ES-I3 (cell line): ENCODE data around the gene RAB40C.

ENCODE experiments used
- H3K36me3 ChIP-seq: 2 replicates; pipeline ENCODE4 v1.6.1; 2013; ENCODE audit warnings: mild to moderate bottlenecking, low read length, control low read depth, moderate library complexity; ENCODE audit not compliant: insufficient read depth
- H3K4me1 ChIP-seq: 2 replicates; pipeline ENCODE4 v1.6.1; 2013; ENCODE audit warnings: mild to moderate bottlenecking, control low read depth, low read length; ENCODE audit not compliant: insufficient read depth
- H3K9ac ChIP-seq: 2 replicates; pipeline ENCODE4 v1.6.1; 2013; ENCODE audit warnings: low read depth, mild to moderate bottlenecking, low read length, moderate library complexity
- H3K9me3 ChIP-seq: 2 replicates; pipeline ENCODE4 v1.6.1; 2013; ENCODE audit warnings: mild to moderate bottlenecking, low read length, moderate library complexity; ENCODE audit not compliant: control insufficient read depth, insufficient read depth

Gene RAB40C

GRCh38 chr16:564690-565418 lies 25.0 kb upstream of the RAB40C start:
- H3K4me1 ChIP-seq: peaks cover 10% of the 10 kb centered on the region
- H3K36me3 ChIP-seq: no peaks in the 10 kb centered on the region
- H3K9ac ChIP-seq: no peak overlapping the region
- no peaks in the 10 kb centered on the region for H3K9me3 ChIP-seq

GRCh38 chr16:565419-566330 lies 24.2 kb upstream of the RAB40C start:
- H3K9me3 ChIP-seq: no peaks in the 10 kb centered on the region
- no peak overlapping the region for H3K9ac ChIP-seq
- peaks cover 10% of the 10 kb centered on the region for H3K4me1 ChIP-seq
- H3K36me3 ChIP-seq: no peaks in the 10 kb centered on the region

- Histone ChIP-seq H3K4me1 (peaks cover 10% of the 10 kb centered on the region), H3K9ac (no peak within 1 kb of the TSS), H3K36me3 (no peaks in the 10 kb centered on the region), H3K9me3 (no peaks in the 10 kb centered on the region)
Measured at GRCh38 chr16:566475-567372, 23.1 kb upstream of the RAB40C start, which contains the start of gene NHLRC4. Gene NHLRC4 (plus strand): TSS chr16:567005. CDS start chr16:568048, 1,043 bp downstream.

- H3K9ac ChIP-seq: no peak overlapping the region
- no peaks in the 10 kb centered on the region for H3K36me3 ChIP-seq
- no peaks in the 10 kb centered on the region for H3K9me3 ChIP-seq
- H3K4me1 ChIP-seq: peaks cover 10% of the 10 kb centered on the region
Measured at GRCh38 chr16:567373-568256, 22.3 kb upstream of the RAB40C start.

GRCh38 chr16:568401-569258 lies 21.2 kb upstream of the RAB40C start:
- Histone ChIP-seq H3K36me3 (no peaks in the 10 kb centered on the region), H3K9ac (peak overlapping the region; percentile 67), H3K9me3 (no peaks in the 10 kb centered on the region), H3K4me1 (peaks cover 10% of the 10 kb centered on the region)

- Histone ChIP-seq H3K4me1 (peaks cover 10% of the 10 kb centered on the region), H3K9me3 (no peaks in the 10 kb centered on the region), H3K36me3 (no peaks in the 10 kb centered on the region), H3K9ac (peak within 1 kb of the TSS; percentile 85)
Measured at GRCh38 chr16:569445-570254, 20.2 kb upstream of the RAB40C start, which contains the start of gene PIGQ. Gene PIGQ (plus strand): TSS chr16:569968. CDS start chr16:574075, 4,107 bp downstream.

- H3K4me1 ChIP-seq: no peaks in the 10 kb centered on the region
- no peaks in the 10 kb centered on the region for H3K36me3 ChIP-seq
- H3K9me3 ChIP-seq: no peaks in the 10 kb centered on the region
- no peak overlapping the region for H3K9ac ChIP-seq
Measured at GRCh38 chr16:572865-573650, 16.8 kb upstream of the RAB40C start.

GRCh38 chr16:574021-574760 lies 15.7 kb upstream of the RAB40C start:
- H3K4me1 ChIP-seq: no peaks in the 10 kb centered on the region
- H3K36me3 ChIP-seq: no peaks in the 10 kb centered on the region
- H3K9ac ChIP-seq: no peak overlapping the region
- H3K9me3 ChIP-seq: no peaks in the 10 kb centered on the region

GRCh38 chr16:575354-576196 lies 14.3 kb upstream of the RAB40C start:
- H3K9ac ChIP-seq: no peak overlapping the region
- H3K36me3 ChIP-seq: no peaks in the 10 kb centered on the region
- no peaks in the 10 kb centered on the region for H3K9me3 ChIP-seq
- H3K4me1 ChIP-seq: no peaks in the 10 kb centered on the region

GRCh38 chr16:576197-576822 lies 13.6 kb upstream of the RAB40C start:
- H3K4me1 ChIP-seq: no peaks in the 10 kb centered on the region
- H3K9ac ChIP-seq: no peak overlapping the region
- H3K9me3 ChIP-seq: no peaks in the 10 kb centered on the region
- H3K36me3 ChIP-seq: no peaks in the 10 kb centered on the region
